GM12864 (cell line): ENCODE results near the gene WDR18.
"Not testable (repeated sequence)": the region's sequence is repeated elsewhere in the genome, so short reads cannot be mapped to it uniquely, and the experiment has no call there.

Source experiments
- DNase-seq: peaks from one replicate; pipeline ENCODE4 v3.0.0-alpha.2; 2011; ENCODE audit warnings: low read depth
- H3K4me3 ChIP-seq: 2 replicates; pipeline ENCODE4 v1.5.1; 2011; ENCODE audit warnings: mild to moderate bottlenecking, low read depth, low read length, control low read depth
- CTCF ChIP-seq: IDR thresholded peaks from 2 replicates; pipeline ENCODE4 v1.5.1; 2011; ENCODE audit warnings: low read depth, mild to moderate bottlenecking, moderate library complexity, low read length, control low read depth, inconsistent platforms; ENCODE audit errors: missing control alignments

WDR18 gene

GRCh38 chr19:955803-956765 is 28.1 kb upstream of the WDR18 start:
- no peak for DNase-seq
- no peak overlapping the region for H3K4me3 ChIP-seq
- TF ChIP-seq CTCF, result no peak

- no peak for TF ChIP-seq CTCF
These were observed 27.2 kb upstream of the WDR18 start for GRCh38 chr19:956766-957440.

GRCh38 chr19:957578-957977 is 26.6 kb upstream of the WDR18 start:
- not testable (repeated sequence) for H3K4me3 ChIP-seq, DNase-seq

More at GRCh38 chr19:956766-957440, 27.2 kb upstream of the WDR18 start:
- DNase-seq, result no peak
- no peak overlapping the region for H3K4me3 ChIP-seq

GRCh38 chr19:958967-959855 is 24.9 kb upstream of the WDR18 start:
- no peak overlapping the region for H3K4me3 ChIP-seq
- DNase-seq, result no peak
- no peak for TF ChIP-seq CTCF

GRCh38 chr19:960020-960419 is 24.1 kb upstream of the WDR18 start:
- H3K4me3 ChIP-seq, result no peak overlapping the region
- no peak for TF ChIP-seq CTCF
- DNase-seq, result no peak

- no peak overlapping the region for H3K4me3 ChIP-seq
- no peak for DNase-seq
- TF ChIP-seq CTCF, result no peak
These were observed 23.6 kb upstream of the WDR18 start for GRCh38 chr19:960601-960938.
